NCI-H510A treated with DMSO at 0.1 percent for 48 hours (cell line): ENCODE data around the gene NEAT1.
"Not testable (repeated sequence)": the region's sequence is repeated elsewhere in the genome, so short reads cannot be mapped to it uniquely, and the experiment has no call there.

Source experiments
- DNase-seq: peaks from one replicate; lab custom pipeline; 2025; lab: John Stamatoyannopoulos, UW

Gene NEAT1

DNA sequence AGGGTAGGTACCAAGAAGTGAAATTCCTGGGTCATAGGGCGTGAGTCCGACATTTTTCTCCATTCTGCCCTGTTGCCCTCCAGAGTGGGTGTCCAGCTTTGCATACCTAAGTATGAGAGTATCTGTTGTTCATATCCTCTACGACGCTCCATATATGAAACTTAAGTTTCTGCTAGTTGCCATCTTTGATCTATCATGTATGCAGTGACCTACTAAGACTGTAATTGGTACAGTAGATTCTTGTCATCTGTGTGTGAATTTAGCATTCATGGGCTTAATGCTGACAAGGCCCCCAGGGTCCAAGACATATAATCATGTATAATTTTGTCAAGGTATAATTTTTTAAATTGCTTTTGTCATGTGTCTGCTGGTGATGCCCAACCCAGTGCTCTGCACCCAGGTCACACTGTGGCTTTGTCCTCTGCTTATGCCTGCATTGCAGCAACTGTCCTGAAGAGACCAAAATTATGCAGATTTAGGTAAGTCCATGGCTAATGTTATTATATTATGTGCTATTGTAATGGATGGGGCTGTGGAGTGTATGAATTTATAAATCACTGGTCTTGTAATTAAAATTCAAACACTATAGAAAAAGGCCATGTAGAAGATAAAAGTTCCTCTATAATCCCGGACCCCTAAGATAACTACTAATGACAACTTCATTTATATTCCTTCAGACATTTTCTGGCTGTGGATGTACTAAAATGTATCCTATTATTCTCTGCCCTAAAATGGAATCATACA, 12.2 kb downstream of the NEAT1 start:
- no peak for DNase-seq

DNA sequence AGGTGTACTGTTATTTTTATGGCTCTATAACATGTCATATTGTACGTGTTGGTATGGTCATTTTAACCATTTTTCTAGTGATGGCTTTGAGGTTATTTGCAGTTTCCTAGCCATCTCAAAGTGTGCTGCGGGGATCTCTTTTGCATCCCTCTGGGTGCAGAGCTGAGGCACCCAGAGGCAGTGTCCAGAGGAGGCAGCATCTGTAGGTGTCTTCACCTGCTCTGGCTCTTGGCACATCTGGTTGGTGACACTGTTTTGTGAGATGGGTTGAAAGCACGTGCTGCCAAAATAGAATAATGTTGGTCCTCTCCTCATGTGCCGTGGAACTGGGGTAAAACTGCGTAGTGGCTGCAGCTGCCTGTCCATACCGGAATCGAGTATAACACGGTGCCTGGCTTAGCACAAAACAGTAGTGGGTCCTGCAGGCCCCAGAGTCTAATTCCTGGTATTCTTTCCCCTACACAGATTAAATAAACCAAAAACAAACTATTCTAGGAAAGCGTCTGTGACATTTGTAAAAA, 12.9 kb downstream of the NEAT1 start:
- no peak for DNase-seq

DNA sequence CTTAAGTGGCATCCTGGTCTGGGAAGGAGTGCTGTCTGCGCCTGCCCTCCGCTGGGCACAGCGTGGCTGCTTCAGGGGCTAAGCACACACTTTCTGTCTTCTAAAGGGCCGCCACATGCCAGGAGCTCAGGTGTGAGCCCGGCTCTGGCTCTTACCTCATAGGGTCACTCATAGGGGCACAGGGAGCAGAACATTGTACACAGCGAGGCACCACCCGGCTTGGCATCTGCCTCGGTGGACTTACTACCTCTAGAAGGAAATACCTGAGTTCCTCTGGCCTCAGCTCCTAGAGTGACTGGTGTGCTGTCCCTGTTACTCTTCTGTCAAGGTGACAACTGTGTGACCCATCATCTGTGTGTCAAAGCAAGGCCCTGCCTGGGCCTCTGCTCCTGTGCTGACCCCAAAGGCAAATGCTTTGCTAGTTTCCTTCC, 13.4 kb downstream of the NEAT1 start:
- DNase-seq, result no peak

DNA sequence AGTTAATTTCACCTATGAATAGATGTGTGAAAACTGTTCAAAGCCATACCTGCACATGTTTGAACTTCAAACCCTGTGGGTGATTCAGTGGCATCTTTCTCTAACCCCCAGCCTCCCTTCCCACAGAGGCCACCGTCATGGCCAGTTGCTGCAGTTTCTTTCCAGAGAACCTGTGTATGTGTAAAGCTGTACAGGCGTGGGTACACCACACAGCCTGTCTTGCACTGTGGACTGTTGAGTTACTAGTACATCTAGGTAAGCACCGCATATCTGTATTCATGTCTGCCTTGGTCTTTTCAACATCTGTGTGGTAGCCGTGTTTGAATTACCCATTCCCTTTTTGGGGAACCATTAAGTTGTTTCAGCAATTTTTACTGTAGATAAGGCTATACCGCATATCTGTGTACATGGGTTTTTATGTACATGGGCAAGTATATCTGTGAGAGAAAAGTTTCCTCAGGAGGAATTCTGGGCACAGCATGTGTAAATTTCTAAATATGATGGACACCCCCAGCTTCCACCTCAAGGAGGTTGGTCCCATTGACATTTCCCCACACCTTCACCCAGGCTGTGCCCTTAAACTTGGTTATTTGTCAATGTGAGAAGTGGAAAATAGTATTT, 13.9 kb downstream of the NEAT1 start:
- no peak for DNase-seq

DNA sequence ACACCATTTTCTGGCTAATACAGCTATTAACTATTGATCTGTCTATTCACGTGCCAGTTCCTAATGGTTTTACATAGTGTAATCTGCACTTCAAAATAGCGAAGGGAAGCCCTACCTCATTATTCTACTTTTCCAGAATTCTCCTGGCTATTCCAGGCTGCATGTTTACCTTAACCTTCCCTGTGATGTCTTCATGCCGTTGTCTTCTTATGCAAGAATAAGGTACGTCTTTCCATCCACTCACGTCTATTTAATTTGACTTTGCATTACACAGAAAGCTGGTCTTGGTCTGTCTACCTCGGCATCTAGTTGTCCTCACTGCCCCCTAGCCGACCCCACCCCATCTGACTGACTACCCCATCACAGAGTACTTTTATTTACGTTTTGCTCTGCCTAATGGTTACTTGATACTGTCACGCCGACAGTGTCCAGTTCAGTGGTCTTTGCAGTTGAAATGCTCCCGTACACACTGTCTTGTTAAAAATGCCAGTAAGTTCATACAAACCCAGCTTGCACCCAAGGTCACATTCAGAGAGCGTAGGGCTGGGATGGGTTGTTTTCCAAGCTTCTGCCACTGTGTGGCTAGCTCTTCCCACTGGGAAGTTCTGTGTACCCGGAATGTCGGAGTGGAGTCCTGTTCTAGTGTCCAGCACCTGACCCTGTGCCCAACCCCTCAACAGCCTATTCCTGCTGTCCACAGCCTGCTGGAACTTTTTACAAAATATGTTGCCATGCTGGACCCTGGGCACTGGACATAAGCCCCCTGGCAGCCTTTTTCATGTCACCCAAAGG, 15.0 kb downstream of the NEAT1 start:
- no peak for DNase-seq

GRCh38 chr11:65438257-65439151, 15.9 kb downstream of the NEAT1 start:
- no peak for DNase-seq

DNA sequence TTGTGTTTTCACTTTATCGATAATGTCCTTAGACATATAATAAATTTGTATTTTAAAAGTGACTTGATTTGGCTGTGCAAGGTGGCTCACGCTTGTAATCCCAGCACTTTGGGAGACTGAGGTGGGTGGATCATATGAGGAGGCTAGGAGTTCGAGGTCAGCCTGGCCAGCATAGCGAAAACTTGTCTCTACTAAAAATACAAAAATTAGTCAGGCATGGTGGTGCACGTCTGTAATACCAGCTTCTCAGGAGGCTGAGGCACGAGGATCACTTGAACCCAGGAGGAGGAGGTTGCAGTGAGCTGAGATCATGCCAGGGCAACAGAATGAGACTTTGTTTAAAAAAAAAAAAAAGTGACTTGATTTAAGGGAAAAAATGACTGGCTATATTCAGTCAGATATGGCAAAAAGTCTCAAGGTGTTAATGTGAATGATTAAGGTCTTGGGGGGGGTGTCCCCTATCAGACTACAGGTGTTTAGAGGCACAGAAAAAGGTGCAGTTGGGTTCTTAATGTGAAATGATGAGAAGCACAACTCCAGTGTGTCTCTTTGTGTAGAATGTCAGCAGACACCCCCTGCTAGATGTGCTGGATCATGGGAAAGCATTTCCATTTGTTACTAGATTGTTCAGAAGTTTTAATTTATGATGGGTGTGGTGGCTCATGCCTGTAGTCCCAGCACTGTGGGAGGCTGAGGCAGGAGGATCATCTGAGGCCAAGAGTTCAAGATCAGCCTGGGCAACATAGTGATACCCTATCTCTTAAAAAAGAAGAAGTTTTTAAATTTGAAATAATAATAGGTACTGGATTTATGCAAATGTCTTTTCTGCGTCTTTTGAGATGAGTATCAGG, 17.0 kb downstream of the NEAT1 start:
- no peak for DNase-seq

DNA sequence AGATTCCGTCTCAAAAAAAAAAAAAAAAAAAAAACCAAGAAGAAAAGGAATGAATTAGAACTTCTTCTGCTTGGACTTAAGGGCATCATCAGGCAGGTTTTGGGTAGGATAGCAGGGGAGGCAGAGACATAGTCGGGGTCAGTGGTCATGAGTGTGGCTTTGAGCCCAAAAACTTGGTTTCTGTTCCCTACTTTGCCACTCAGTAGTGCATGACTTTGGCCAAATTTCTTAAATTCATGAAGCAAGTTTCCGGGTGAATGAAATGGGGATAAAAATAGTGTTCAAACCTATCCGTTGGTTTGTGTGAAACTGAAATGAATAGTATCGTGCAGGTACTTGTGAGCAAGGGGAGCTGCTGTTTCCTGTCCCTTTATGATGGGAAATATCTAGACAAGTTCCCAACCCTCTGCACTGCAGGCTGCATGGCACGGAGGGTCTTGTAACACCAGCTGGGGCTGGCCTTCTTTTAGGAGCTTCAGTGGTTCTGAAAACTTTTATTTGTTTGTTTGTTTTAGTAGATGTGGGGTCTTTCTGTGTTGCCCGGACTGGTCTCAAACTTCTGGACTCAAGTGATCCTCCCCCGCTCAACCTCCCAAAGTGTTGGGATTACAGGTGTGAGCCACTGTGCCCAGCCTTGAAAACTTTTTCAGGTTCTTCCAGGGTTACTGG, 18.4 kb downstream of the NEAT1 start:
- no peak for DNase-seq

DNA sequence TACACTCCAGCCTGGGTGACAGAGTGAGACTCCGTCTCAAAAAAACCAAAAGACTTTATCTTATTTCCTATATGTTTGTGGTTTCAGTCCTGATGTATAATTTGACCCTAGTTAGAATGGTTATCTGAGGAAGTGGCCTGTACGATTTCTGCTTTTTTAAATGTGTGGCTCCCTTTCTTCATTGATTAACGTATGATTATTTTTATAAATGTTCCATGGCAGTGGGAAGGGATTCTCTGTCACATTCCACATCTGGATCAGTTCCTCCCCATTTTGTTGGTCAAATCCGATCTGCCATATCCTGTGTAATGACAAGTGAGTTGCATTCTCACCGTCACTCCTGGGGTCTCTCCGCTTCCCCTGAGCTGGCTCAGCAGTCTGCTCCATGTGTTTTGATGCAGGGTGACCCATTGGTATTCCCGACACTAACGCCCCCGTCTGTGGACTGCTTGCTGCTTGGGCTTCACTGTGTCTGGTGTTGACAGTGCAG, 20.3 kb downstream of the NEAT1 start:
- DNase-seq, result no peak

GRCh38 chr11:65444314-65445051, 21.9 kb downstream of the NEAT1 start:
- DNase-seq, result no peak

DNA sequence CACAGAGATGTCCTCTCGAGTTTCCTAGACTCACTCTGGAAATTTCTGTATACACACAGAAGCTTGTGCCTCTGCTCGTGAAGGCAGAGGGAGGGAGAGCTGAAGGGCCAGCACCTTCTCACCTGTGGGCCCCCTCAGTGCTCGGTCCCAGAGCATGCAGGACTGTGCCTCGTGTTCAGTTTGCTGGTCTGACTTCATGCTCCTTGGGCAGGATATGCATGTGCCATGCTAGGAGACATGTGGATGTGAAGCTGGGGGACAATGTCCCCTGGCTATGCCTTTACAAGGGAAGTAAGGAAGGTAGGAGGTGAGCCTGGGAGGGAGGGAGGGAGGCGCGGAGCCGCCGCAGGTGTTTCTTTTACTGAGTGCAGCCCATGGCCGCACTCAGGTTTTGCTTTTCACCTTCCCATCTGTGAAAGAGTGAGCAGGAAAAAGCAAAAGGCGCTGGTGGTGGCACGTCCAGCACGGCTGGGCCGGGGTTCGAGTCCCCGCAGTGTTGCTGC, 22.6 kb downstream of the NEAT1 start:
- no peak for DNase-seq

GRCh38 chr11:65445604-65446445, 23.2 kb downstream of the NEAT1 start:
- no peak for DNase-seq

DNA sequence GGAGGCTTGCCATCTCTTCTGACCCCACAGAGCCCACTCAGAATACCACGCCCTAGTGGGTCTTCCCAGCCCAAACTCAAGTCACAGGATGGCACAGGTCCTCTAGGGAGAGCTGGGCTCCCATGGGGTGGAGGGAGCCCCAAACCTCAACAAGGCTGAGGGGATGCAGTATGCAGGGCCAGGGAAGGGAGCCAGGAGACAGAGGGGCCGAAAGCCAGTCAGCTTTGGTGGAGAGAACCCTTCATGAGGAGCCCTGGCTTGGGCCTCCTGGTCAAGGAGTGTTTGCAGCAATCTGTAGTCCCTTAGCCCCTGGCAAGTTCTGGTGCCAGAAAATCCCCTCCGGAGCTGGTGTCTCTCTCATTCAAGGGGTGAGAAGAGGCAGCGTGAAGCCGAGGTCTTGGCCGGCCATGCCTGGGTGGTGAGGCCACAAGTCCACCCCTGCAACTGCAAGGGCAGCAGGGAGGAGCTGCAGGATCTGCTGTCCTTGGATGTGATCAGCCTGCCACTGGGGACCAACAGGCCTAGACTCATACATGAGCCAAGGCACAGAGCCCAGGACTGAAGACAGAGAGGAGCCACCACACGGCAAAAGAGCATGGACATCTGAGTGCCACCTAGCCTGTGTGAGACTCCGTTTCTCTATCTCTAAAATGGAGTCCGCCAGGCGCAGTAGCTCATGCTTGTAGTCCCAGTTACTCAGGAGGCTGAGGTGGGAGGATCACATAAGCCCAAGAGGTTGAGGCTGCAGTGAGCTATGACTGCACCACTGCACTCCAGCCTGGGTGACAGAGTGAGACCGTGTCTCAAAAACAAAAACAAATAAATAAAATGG, 24.1 kb downstream of the NEAT1 start:
- no peak for DNase-seq

GRCh38 chr11:65448074-65448417, 25.4 kb downstream of the NEAT1 start:
- no peak for DNase-seq

- DNase-seq, result no peak
Measured at GRCh38 chr11:65448418-65449105, 26.0 kb downstream of the NEAT1 start.

GRCh38 chr11:65451301-65451700, 28.7 kb downstream of the NEAT1 start:
- DNase-seq, result not testable (repeated sequence)

- DNase-seq, result not testable (repeated sequence)
Measured at GRCh38 chr11:65452259-65452658, 29.7 kb downstream of the NEAT1 start.
